Upper lobe of right lung (tissue), 1 donor: Measurements from ENCODE around the gene EML6. TPM values are rescaled to one million over a fixed set of nuclear protein-coding genes. Genes with fewer than 3 reads are reported as not detected.

Experiments
- ATAC-seq: fragments of 200-7000 bp; cut with Tn5 transposase; one replicate; pipeline ENCODE4 v1.9.1; 2020; ENCODE audit warnings: mild to moderate bottlenecking, moderate library complexity
- DNase-seq: peaks from one replicate; pipeline ENCODE4 v3.0.0-alpha.2; 2020
- H3K27ac ChIP-seq: fragments of 200-600 bp; one replicate; pipeline ENCODE4 v1.8.0; 2022
- H3K27me3 ChIP-seq: fragments of 200-600 bp; one replicate; pipeline ENCODE4 v1.8.0; 2022; ENCODE audit warnings: mild to moderate bottlenecking
- H3K36me3 ChIP-seq: fragments of 200-600 bp; one replicate; pipeline ENCODE4 v1.8.0; 2022
- H3K4me1 ChIP-seq: fragments of 200-600 bp; one replicate; pipeline ENCODE4 v1.8.0; 2022
- H3K4me3 ChIP-seq: fragments of 200-600 bp; one replicate; pipeline ENCODE4 v1.8.0; 2022; ENCODE audit warnings: mild to moderate bottlenecking
- H3K9me3 ChIP-seq: fragments of 200-600 bp; one replicate; pipeline ENCODE4 v1.8.0; 2022
- CTCF ChIP-seq: fragments of 200-600 bp; IDR thresholded peaks from one replicate; pipeline ENCODE4 v1.8.0; 2022; ENCODE audit warnings: antibody characterized with exemption
- intact Hi-C: fragments of 100-400 bp; cut with DNase I; formaldehyde crosslinking; loops from one replicate; pipeline ENCODE4 v1.11.0; 2022
- total RNA-seq: library from RNA; stranded (reverse); fragmentation: NEBNext Ultra II Directional; extraction: Animal tissue kit (Norgen Biotek cat#: 25700); gene quantifications from one replicate; pipeline ENCODE4 v1.2.1, GENCODE V29; 2021
- donor health status: DM: no; HTN: yes; CAD: no; lungs with severe emphysema.

Gene EML6
- total RNA-seq, 1 donor from 2014 or later: 1.4 TPM

- ATAC-seq (no peak), DNase-seq (no peak)
- H3K9me3 ChIP-seq: no peaks in the 10 kb centered on the region
- no peak for TF ChIP-seq CTCF
- no peaks in the 10 kb centered on the region for H3K36me3 ChIP-seq
- H3K27me3 ChIP-seq: no peaks in the 10 kb centered on the region
- H3K4me3 ChIP-seq: no peak overlapping the region
- no peaks in the 10 kb centered on the region for H3K4me1 ChIP-seq
- H3K27ac ChIP-seq: no peak overlapping the region
- intact Hi-C loops: no loop called here
Measured at GRCh38 chr2:54767921-54768320, 44.5 kb downstream of the EML6 start.

GRCh38 chr2:54768772-54769428 is 45.4 kb downstream of the EML6 start:
- H3K4me3 ChIP-seq: no peak overlapping the region
- H3K36me3 ChIP-seq: no peaks in the 10 kb centered on the region
- no peaks in the 10 kb centered on the region for H3K4me1 ChIP-seq
- intact Hi-C loops: no loop called here
- no peak for ATAC-seq
- no peaks in the 10 kb centered on the region for H3K9me3 ChIP-seq
- TF ChIP-seq CTCF: no peak
- no peak for DNase-seq
- H3K27ac ChIP-seq: no peak overlapping the region
- H3K27me3 ChIP-seq: no peaks in the 10 kb centered on the region

GRCh38 chr2:54770211-54770610 is 46.7 kb downstream of the EML6 start:
- DNase-seq: no peak

GRCh38 chr2:54770676-54771075 is 47.2 kb downstream of the EML6 start:
- DNase-seq (no peak), ATAC-seq (no peak)
- Histone ChIP-seq H3K27ac (no peak overlapping the region), H3K4me1 (no peaks in the 10 kb centered on the region), H3K9me3 (peaks cover 3% of the 10 kb centered on the region), H3K36me3 (no peaks in the 10 kb centered on the region), H3K27me3 (no peaks in the 10 kb centered on the region), H3K4me3 (no peak overlapping the region)
- intact Hi-C loops: no loop called here
- TF ChIP-seq CTCF: no peak

More at GRCh38 chr2:54770211-54770610, 46.7 kb downstream of the EML6 start:
- Histone ChIP-seq H3K27ac (no peak overlapping the region), H3K36me3 (no peaks in the 10 kb centered on the region), H3K4me3 (no peak overlapping the region), H3K27me3 (no peaks in the 10 kb centered on the region), H3K4me1 (no peaks in the 10 kb centered on the region), H3K9me3 (no peaks in the 10 kb centered on the region)
- no peak for TF ChIP-seq CTCF
- ATAC-seq: no peak
- intact Hi-C loops: no loop called here

GRCh38 chr2:54771166-54771885 is 47.9 kb downstream of the EML6 start:
- Histone ChIP-seq H3K4me3 (no peak overlapping the region), H3K9me3 (peaks cover 10% of the 10 kb centered on the region), H3K4me1 (no peaks in the 10 kb centered on the region), H3K27me3 (no peaks in the 10 kb centered on the region), H3K36me3 (no peaks in the 10 kb centered on the region), H3K27ac (no peak overlapping the region)
- DNase-seq (no peak), ATAC-seq (no peak)
- no peak for TF ChIP-seq CTCF
- intact Hi-C loops: no loop called here
